ENCODE data around the gene OMP.

OMP gene

DNA sequence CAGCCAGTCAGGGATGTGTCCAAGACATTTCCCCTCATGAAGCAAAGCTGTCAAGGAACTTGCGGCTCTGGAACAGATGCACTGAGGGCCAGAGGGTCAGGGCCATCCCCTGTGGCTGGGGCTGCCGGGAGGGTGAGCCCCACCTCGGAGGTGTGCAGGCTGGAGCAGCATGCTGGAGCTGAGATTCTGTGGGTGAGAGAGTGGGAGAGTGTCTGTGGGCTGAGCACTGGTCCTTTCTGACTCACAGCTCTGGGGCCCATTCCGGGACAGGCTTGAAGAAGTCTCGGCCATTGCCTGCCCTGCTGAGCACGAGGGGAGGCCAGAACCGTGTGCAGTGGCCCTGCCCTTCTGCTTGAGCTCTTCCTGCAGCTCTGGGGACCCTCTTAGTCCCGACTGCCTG lies 2.1 kb downstream of the OMP start:
- no peak for DNase-seq (ENCODE audit: low read depth)

DNA sequence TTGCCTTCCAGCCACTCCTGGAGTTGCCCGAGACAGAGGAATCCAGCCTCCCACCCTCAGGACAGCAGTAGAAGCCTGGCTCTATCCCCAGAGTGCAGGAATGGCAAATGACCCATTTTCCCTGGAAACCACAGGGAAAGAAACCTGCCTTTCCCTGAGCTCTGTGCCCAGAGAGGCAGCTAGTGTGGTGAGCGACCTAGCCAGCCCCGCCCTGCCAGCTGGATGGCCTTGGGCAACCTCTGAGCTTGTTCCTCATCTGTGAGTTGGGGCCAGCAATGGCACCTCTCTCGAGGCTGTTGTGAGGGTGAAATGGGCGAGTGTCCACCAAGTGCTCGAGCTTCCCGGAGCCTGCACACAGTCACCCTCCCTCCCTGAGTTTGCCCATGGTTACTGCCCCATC lies 3.7 kb downstream of the OMP start:
- DNase-seq (ENCODE audit: low read depth), result no peak

DNA sequence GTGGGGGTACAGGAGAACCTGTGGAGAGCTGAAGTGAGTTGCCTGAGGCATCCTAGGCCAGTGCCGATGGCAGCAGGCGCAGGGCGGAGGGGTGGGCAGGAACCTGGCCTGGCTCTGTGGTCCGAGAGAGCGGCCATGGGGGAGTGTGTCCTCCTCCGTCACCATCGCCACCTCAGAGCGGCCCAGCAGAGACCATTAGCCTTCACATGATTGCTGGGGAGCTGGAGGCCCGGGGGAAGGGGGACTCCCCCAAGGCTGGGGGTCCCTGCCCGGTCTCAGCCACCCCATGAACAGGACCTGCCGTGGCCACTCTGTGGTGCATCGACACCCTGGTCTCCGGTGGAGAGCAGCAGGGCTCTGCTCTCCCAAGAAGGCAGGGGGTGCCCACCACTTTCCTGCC lies 4.1 kb downstream of the OMP start:
- DNase-seq (ENCODE audit: low read depth), result no peak

DNA sequence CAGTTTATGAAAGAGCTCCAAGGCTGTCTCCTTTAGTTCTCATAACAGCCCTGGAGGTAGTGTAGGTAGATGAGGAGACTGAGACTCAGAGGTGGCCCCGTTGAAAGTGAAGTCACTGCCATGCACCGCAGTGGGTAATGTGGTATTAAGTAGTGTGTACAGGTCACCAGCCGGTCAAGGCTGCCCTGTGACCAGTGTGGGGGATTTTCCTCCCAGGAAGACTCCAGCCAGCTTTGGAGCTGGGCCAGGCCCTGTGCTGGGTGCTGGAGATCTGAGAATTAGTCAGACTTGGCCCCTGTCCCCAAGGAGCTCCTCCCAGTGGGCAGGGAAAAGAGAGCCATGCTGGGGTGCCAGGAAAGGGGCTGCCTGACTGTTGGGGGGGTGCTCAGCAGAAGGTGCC lies 5.3 kb downstream of the OMP start:
- DNase-seq (ENCODE audit: low read depth), result peak; percentile 90

DNA sequence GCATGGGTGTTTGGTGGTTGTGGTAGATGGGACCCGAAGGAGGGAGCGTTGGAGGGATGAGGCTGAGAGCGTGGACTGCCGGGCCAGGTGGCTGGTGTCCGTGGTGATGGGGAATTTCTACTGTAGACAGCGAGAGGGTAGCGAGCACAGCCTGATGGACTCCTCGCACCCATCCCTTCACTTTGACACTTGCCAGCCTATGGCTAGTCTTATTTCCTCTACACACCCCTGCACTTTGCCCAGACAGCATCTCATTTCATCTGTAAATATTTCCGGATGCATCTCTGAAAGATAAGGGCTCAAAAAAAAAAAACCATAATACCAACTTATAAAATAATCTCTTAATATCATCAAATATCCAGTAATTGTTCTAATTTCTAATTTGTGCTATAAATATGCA lies 5.8 kb downstream of the OMP start:
- DNase-seq (ENCODE audit: low read depth), result no peak

DNA sequence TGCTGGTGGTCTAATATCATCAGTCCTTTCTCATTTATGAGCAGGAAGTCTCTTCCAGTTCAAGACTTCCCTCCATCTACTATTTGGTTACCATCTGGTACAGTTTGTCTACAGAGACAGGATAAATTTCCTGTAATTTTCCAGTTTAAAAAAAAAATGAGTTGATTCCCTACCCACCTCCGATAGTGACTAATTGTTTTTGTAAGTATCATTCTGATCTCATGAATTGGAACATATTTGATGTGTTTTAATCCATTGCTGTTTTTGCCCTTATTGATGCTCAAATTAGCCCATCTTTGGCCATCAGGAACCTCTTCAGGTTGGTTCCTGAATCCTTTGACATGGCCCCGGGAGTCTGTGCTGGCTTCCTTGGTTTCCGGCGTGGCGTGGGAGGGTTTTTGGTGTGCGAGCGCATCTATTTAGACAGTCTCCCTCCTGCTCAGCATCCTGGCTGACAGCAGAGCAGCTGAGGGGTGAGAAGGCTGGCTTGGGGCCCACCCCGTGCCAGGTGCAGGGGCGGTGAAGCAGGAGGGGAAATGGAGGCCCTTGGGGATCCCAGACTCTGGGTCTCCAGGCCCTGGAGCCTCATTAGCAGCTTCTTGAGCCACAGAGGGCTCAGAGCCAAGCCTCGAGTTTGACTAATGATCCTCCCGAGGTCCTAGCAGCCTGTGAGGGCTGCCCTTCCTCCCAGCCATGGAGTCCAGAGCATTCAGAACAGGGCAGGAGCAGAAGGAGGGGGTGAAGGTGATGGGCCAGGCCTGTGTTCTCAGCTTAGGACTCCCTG lies 6.8 kb downstream of the OMP start:
- peak; percentile 52 for DNase-seq (ENCODE audit: low read depth)

DNA sequence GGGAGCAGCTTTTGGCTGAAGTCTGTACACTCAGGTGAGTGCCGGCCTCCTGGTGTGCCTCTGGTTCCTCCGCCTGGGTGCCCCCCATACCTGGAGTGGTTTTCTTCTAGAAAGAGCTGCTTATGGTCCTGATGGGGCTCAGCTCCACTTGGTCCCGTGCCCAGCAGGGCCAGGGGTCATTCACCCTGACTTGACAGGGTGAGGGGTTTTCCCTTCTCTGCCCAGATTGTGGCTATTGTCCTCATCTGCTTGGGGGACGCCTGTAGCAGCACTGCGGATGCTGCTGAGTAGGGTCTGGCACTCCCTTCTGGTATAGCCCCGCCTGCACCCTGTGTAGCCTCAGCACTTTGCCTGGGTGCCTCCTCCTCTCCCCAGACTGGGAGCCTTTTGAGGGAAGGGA lies 8.2 kb downstream of the OMP start:
- no peak for DNase-seq (ENCODE audit: low read depth)

DNA sequence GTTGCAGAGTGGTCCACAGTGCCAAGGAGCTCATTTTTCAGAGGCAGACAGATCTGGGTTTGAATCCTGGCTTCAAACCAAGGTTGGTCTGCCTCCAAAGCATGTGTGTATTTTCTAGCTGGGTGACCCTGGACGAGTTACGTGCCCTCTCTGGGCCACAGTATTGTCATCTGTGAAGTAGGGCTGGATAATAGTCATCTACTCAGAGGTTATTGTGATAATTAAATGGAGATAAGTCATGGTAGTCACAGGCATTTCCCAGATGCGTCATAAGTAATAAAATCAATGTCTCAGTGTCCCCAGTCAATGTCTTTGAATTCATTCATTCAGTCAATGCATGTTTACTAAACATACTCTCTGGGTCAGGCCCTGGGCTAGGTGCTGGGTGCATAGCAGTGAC lies 8.6 kb downstream of the OMP start:
- DNase-seq (ENCODE audit: low read depth), result peak; percentile 57

DNA sequence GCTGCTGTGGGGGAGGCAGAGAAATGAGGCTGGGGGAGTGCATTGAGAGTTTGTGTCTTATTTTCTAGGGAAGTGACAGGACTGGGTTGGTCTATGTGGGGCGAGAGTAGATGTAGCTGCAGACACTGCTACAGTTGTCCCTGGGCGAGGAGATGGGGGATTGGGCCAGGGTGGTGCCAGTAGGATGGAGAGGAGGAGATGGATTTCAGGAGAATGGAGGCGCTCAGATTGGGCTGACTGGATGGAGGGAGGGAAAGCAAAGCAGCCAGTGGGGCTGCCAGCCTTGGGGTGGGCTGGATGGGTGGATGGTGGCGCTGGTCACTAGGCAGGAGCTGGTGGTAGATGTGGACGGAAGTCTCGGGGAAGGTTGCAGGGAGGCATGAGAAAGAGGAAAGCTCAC lies 9.3 kb downstream of the OMP start:
- no peak for DNase-seq (ENCODE audit: low read depth)

DNA sequence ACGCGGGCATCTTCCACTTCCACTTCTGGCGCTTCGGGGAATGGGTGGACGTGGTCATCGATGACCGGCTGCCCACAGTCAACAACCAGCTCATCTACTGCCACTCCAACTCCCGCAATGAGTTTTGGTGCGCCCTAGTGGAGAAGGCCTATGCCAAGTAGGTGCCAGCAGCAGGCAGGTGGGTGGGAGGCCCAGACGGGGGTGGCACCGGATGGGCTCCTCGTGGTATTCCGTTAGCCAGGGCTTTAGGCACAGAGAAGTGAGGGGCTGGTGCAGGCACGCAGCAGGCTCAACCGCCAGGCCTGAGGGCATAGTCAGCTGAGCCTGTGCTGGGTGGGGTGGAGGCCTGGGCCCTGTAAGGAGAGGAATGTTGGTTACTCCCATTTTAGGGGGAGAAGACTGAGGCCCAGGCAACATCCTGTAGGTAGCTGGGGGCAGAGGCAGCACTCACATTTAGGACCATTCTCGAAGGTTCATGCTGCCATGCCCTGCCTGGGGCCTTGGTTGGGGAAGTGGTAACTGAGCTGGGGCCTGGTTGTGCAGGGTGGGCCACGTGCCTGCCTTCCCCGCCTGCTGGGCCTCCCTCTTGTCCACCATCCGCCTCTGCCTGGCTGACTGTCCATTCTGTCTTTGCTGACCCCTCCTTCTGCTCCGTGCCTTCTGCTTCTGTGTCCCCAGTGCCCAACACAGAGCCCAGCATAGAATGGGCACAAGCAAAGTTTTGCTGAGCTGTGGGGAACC lies 10.2 kb downstream of the OMP start:
- DNase-seq (ENCODE audit: low read depth), result no peak

DNA sequence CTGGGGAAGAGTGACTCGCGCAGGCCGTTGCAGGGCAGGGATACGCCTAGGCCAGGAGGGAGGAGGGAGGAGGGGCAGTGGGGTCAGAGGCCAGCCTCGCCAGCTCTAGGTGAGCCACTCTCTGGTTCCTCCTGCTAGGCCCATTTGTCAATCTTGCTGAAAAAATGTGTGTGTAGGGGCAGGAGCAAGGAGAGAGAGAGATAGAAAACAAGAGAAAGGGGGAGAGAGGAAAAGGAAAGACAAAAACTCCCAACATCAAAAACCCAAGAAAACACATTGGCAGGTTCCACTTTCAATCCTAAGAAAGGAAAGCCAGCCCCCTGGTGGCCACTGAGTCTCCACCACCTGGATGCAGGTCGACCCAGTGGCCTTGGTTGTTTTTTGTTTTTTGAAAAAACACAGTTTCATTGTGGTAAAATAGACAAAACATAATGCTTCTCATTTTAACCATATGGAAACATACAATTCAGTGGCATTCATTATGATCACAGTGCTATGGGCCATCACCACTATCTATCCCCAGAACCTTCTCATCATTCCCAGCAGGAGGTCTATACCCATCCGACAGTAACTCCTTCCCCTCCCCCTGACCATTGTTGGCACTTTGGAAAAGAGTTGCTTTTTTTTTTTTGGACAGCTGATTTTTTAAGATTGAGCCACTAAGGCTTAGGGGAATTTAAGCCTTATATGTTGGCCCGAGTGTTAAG lies 10.9 kb downstream of the OMP start:
- peak; percentile 66 for DNase-seq (ENCODE audit: low read depth)

DNA sequence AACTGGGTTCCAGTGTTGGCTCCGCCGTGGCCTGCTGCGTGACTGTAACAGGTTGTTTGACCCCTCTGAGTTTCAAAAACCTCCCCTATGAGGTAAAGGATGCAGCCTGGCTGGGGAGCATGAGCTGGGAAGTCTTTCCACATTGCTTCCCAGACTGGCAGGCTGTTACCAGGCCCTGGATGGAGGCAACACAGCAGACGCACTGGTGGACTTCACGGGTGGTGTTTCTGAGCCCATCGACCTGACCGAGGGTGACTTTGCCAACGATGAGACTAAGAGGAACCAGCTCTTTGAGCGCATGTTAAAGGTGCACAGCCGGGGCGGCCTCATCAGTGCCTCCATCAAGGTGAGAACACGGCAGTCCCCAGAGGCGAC lies 11.4 kb downstream of the OMP start:
- DNase-seq (ENCODE audit: low read depth), result no peak

DNA sequence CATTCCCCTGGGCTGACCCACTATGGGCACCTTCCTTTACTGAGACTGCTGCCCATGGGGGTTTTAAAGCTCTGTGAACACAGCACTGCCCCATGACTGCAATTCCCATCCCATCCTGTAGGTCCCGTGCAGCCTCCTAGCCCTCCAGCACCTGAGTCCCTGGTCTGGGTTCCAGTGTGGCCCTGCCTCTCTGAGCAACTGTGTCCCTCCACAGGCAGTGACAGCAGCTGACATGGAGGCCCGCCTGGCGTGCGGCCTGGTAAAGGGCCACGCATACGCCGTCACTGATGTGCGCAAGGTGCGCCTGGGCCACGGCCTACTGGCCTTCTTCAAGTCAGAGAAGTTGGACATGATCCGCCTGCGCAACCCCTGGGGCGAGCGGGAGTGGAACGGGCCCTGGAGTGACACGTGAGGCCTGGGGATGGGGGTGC lies 12.6 kb downstream of the OMP start:
- peak; percentile 31 for DNase-seq (ENCODE audit: low read depth)

DNA sequence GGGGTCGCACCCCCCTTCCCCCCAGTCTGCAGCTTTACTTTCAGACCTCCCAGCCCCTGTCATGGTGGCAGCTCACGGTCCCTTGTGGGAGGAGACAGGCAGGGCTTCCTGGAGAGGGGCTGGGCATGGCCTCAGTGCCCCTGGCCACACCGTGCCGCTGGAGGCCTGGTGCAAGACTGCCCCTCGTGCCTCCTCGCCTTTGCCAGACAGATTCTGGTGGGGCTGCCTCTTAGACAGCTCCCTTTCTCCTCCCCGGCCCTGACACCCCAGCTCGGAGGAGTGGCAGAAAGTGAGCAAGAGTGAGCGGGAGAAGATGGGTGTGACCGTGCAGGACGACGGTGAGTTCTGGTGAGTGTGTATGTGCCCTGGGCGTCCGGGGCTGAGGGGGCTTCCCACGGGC lies 13.3 kb downstream of the OMP start:
- no peak for DNase-seq (ENCODE audit: low read depth)

DNA sequence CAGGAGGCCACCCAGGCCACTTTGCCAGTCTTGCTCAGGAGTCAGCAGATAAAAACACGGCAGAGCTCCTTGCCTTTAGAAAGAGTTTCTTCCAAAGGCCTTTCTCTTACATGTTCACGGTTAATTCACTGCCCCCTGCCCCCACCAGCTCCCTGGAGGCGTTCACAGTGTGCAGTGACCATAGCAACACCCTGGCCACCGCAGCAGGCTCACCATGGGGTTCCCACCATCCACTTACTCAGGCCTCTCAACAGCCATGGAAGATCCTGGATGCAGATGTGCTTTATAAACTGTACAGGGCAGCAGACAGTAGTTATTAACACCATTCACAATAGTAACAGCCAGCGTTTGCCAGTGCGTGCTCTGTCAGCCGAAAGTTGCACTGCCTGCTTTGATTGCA lies 14.9 kb downstream of the OMP start:
- no peak for DNase-seq (ENCODE audit: low read depth)

DNA sequence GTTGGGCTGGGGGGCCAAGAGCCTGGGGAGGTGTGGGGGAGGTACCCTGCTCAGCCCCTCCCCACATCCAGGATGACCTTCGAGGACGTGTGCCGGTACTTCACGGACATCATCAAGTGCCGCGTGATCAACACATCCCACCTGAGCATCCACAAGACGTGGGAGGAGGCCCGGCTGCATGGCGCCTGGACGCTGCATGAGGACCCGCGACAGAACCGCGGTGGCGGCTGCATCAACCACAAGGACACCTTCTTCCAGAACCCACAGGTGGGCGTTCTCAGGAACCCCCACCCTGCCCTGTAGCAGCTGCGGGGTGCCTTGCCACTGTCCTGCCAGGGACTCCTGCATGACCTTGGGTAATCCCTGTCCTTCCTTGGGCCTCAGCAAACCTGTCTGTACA lies 15.4 kb downstream of the OMP start:
- no peak for DNase-seq (ENCODE audit: low read depth)

DNA sequence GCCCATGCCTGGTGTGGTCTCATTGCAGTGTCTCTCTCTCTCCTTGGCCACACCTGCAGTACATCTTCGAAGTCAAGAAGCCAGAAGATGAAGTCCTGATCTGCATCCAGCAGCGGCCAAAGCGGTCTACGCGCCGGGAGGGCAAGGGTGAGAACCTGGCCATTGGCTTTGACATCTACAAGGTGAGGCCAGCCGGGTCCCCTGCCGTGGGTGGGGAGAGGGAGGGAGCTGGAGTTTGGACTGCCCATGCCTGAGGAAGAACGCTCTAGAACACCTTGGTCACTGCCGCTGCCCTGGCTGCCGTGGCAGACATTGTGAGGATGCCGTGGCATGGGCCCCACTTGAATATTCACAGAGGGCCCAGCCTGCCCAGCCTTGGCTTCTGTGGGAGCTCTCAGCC lies 16.3 kb downstream of the OMP start:
- DNase-seq (ENCODE audit: low read depth), result no peak

DNA sequence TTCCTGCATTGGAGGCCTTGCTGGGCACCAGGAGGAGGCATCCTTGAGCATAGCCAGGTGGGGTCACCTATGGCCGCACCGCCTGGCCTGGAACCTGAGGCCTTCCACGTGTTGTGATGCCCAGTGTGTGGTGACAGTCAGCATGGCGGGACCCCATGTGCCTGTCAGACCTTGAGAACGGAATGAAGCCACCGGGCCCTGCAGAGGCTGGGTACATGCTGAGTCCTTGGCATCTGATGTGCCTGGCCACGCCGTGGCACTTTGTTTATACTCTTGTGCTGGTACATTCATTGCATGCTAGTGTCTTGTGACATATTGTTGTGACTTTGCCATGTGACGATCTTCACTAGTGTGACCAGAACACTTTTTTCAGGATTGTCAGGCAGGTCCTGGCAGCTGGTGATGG lies 16.9 kb downstream of the OMP start:
- DNase-seq (ENCODE audit: low read depth), result no peak

DNA sequence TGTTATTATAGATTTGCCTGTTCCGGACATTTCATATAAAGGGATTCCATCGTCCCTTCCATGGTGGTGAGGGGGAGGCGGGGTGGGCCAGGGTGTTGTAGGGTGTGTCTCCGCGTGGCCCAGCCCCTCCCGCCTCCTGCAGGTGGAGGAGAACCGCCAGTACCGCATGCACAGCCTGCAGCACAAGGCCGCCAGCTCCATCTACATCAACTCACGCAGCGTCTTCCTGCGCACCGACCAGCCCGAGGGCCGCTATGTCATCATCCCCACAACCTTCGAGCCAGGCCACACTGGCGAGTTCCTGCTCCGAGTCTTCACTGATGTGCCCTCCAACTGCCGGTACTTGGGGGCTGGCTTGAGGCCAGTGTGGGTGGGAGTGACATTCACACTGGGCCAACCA lies 17.9 kb downstream of the OMP start:
- no peak for DNase-seq (ENCODE audit: low read depth)

DNA sequence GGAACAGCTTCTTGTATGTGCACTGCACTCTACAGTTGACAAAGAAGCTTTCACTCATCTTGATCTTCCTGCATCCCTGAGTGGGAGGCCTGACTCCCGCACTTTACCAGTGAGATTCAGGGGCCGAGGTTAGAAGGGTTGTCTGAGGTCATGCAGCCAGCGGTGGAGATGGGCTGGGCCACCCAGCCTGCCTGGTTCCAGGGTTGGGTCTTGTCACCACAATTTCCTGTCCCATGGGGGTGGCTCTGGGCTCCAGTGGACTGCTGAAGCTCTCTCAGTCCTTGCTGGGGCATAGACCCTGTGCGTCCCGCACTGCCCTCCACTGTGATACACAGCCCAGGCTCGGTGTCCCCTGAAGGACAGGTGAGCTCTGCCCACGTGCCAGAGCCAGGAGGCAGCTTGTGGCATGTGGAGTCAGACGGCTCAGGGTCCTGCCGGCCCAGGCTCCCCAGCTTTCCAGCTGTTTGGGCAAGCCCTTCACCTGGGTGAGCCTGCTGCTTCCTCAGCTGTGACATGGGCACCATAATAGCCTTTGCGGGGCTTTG lies 18.5 kb downstream of the OMP start:
- no peak for DNase-seq (ENCODE audit: low read depth)

DNA sequence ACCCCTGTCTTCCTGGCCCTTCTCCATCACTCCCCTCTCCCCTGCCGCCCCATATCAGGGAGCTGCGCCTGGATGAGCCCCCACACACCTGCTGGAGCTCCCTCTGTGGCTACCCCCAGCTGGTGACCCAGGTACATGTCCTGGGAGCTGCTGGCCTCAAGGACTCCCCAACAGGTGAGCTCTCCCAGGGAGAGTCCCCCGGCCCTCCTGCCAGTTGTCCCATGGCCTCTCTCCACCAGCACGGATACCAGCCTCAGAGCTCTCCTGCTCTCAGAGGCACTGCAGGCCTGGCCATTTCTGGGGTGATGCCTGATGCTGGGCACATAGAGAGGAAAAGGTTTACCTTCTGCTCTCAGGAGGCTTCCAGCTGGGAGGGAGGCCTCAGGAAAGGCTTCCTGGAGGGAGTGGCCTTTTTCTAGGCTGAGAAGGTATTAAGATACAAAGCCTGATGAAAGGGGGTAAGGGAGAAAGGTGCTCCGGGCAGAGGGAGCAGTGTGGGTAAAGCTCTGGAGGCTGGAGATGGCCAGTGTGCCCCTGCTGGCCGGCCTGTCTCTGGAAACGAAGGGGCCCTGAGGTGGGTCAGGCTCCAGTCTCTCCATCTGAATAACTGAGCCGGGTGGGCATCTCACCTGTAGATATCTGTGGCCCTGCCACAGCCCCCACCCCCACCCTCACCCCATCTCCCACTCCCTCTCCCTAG lies 19.4 kb downstream of the OMP start:
- no peak for DNase-seq (ENCODE audit: low read depth)

DNA sequence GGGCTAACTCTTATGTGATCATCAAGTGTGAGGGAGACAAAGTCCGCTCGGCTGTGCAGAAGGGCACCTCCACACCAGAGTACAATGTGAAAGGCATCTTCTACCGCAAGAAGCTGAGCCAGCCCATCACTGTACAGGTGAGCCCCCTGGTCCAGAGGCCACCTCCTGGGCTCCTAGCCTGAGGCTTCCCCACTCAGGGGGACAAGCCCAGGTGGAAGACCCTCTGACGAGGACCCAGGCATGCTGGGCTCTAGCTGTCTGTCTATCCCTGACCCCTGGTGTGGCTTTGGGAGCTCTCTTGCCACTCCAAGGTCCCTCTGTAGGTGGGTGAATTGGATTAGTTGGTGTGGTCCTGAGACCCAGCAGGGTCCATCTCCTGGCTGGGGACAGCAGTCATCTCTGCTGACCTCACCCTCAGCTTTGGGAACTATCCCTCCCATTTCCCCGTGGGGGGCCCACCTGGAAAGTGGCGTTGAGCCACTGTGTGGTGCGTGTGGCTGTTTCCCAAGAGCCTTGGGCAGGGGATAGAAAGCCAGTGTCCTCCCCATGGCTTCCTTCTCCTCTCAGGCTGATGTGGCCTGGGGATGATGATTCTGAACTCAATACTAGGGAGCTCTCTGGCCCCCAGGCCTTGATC lies 20.1 kb downstream of the OMP start:
- no peak for DNase-seq (ENCODE audit: low read depth)
